AML-193 (cell line): ENCODE results near the gene PSPC1.

ENCODE experiments used
- DNase-seq, 2 experiments: peaks; one replicate each; lab custom pipeline; 2025; lab: John Stamatoyannopoulos, UW

Gene PSPC1

GRCh38 chr13:19673473-19674430, 109.0 kb downstream of the PSPC1 start:
- DNase-seq, result no peak

GRCh38 chr13:19672990-19673389, 109.8 kb downstream of the PSPC1 start:
- no peak for DNase-seq

GRCh38 chr13:19670147-19670546, 112.6 kb downstream of the PSPC1 start:
- no peak for DNase-seq

GRCh38 chr13:19668778-19669177, 114.0 kb downstream of the PSPC1 start:
- DNase-seq, result no peak

- DNase-seq, result no peak
These were observed 117.3 kb downstream of the PSPC1 start for GRCh38 chr13:19665427-19665859.

GRCh38 chr13:19664481-19665230, 118.1 kb downstream of the PSPC1 start:
- no peak for DNase-seq

- no peak for DNase-seq
These were observed 119.2 kb downstream of the PSPC1 start for GRCh38 chr13:19663416-19663979.

GRCh38 chr13:19661561-19661960, 121.2 kb downstream of the PSPC1 start:
- no peak for DNase-seq

GRCh38 chr13:19661126-19661525, 121.6 kb downstream of the PSPC1 start:
- DNase-seq, result no peak

GRCh38 chr13:19658831-19659230, 123.9 kb downstream of the PSPC1 start:
- DNase-seq, result no peak

- no peak for DNase-seq
These were observed 124.7 kb downstream of the PSPC1 start for GRCh38 chr13:19657872-19658591.
